Measurements from ENCODE around the gene SEC14L6. TPM values are rescaled to one million over a fixed set of nuclear protein-coding genes. Genes with fewer than 3 reads are reported as not detected.

Gene SEC14L6
- total RNA-seq, 1 experiment from 2014 or later = not detected

DNA sequence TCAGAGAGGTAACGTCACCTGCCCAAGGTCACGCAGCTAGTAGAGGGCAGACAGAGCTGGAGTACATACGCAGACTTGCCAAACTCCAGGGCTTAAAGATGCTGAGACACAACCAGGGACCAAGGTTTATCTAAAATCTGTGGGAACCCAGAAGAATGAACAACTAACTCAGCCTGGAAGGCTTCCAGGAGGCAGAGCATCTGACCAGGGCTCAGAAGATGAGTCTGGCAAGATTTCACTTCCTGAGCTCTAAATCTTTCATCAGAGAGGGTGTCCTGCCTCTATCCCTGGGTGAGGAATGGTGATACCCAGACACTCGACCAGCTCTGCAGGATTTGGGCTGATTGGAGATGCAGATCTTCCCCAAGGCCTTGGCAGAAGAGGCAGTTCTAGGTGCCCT is 18.8 kb upstream of the SEC14L6 start:
- Histone ChIP-seq H3K9me3 (ENCODE audit: control insufficient read depth, insufficient read depth, low read depth, low read length) (no peaks in the 10 kb centered on the region), H3K36me3 (ENCODE audit: control insufficient read depth, insufficient read depth, low read length) (no peaks in the 10 kb centered on the region), H3K27me3 (ENCODE audit: control insufficient read depth, insufficient read depth, low read length) (no peaks in the 10 kb centered on the region), H3K4me1 (ENCODE audit: control insufficient read depth, insufficient read depth, low read length) (no peaks in the 10 kb centered on the region; the same call in 1 of the 2 replicates), H3K4me3 (ENCODE audit: low read depth in 2 of 2, low read length in 2 of 2) (no peak overlapping the region), H3K27ac (ENCODE audit: low read length) (no peak overlapping the region)
- ChIA-PET POLR2A (no interaction called here), CTCF (no interaction called here)
- intact Hi-C loops (cut with micrococcal nuclease; ENCODE audit: unreplicated experiment) = no loop called here
- in situ Hi-C loops (cut with HindIII; ENCODE audit: low pct_unique_long_range_greater_than_20kb, low sequenced_read_pairs) = no loop called here
- no peak for ATAC-seq
- BruUV-seq (replicated peaks) = no TSS peak
- TF ChIP-seq, protein P1, sequence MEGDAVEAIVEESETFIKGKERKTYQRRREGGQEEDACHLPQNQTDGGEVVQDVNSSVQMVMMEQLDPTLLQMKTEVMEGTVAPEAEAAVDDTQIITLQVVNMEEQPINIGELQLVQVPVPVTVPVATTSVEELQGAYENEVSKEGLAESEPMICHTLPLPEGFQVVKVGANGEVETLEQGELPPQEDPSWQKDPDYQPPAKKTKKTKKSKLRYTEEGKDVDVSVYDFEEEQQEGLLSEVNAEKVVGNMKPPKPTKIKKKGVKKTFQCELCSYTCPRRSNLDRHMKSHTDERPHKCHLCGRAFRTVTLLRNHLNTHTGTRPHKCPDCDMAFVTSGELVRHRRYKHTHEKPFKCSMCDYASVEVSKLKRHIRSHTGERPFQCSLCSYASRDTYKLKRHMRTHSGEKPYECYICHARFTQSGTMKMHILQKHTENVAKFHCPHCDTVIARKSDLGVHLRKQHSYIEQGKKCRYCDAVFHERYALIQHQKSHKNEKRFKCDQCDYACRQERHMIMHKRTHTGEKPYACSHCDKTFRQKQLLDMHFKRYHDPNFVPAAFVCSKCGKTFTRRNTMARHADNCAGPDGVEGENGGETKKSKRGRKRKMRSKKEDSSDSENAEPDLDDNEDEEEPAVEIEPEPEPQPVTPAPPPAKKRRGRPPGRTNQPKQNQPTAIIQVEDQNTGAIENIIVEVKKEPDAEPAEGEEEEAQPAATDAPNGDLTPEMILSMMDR (IDR thresholded peaks at IDR 0.05) = no peak
- TF ChIP-seq SIN3A (IDR thresholded peaks at IDR 0.05; ENCODE audit: borderline replicate concordance, insufficient read depth, low read depth, low read length) (no peak), TCF7L2 (IDR thresholded peaks at IDR 0.05; ENCODE audit: low read depth, low read length) (no peak), POLR2AphosphoS5 (IDR thresholded peaks at IDR 0.05; ENCODE audit: low read depth, low read length) (no peak)
- TF ChIP-seq, protein P2, sequence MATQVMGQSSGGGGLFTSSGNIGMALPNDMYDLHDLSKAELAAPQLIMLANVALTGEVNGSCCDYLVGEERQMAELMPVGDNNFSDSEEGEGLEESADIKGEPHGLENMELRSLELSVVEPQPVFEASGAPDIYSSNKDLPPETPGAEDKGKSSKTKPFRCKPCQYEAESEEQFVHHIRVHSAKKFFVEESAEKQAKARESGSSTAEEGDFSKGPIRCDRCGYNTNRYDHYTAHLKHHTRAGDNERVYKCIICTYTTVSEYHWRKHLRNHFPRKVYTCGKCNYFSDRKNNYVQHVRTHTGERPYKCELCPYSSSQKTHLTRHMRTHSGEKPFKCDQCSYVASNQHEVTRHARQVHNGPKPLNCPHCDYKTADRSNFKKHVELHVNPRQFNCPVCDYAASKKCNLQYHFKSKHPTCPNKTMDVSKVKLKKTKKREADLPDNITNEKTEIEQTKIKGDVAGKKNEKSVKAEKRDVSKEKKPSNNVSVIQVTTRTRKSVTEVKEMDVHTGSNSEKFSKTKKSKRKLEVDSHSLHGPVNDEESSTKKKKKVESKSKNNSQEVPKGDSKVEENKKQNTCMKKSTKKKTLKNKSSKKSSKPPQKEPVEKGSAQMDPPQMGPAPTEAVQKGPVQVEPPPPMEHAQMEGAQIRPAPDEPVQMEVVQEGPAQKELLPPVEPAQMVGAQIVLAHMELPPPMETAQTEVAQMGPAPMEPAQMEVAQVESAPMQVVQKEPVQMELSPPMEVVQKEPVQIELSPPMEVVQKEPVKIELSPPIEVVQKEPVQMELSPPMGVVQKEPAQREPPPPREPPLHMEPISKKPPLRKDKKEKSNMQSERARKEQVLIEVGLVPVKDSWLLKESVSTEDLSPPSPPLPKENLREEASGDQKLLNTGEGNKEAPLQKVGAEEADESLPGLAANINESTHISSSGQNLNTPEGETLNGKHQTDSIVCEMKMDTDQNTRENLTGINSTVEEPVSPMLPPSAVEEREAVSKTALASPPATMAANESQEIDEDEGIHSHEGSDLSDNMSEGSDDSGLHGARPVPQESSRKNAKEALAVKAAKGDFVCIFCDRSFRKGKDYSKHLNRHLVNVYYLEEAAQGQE (IDR thresholded peaks at IDR 0.05; ENCODE audit: insufficient read depth in 1 of 2, low read depth in 2 of 2, low read length in 1 of 2) = no peak
- DNase-seq (ENCODE audit: low read depth, low spot score) = no peak

DNA sequence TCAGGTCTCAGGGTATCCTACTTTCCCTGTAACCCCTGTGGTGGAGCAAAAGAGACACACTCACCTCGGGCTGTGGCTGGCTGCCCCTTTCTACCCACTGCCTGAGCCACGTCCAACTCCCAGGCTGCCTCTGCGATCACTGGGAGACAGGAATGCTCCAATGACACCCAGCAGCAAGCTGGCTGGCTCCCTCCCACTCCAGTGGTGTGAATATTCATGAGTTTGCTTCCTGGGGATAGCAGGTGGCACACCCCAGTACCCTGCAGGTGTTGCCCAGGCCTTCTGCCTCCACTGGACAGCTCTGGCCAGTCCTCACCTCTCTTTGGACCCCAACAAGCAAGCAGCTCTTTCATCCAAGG is 18.2 kb upstream of the SEC14L6 start:
- H3K27ac ChIP-seq (ENCODE audit: low read length) = no peak overlapping the region
- DNase-seq (ENCODE audit: low read depth, low spot score) (no peak), ATAC-seq (no peak)
- no peaks in the 10 kb centered on the region for H3K36me3 ChIP-seq (ENCODE audit: control insufficient read depth, insufficient read depth, low read length)
- no TSS peak for BruUV-seq (replicated peaks)
- in situ Hi-C loops (cut with HindIII; ENCODE audit: low pct_unique_long_range_greater_than_20kb, low sequenced_read_pairs) = no loop called here
- H3K9me3 ChIP-seq (ENCODE audit: control insufficient read depth, insufficient read depth, low read depth, low read length) = no peaks in the 10 kb centered on the region
- POLR2A ChIA-PET = no interaction called here
- no peak overlapping the region for H3K4me3 ChIP-seq (ENCODE audit: low read depth in 2 of 2, low read length in 2 of 2)
- CTCF ChIA-PET = no interaction called here
- H3K4me1 ChIP-seq (ENCODE audit: control insufficient read depth, insufficient read depth, low read length) = no peaks in the 10 kb centered on the region; the same call in 1 of the 2 replicates
- no peak for TF ChIP-seq POLR2AphosphoS5 (IDR thresholded peaks at IDR 0.05; ENCODE audit: low read depth, low read length)
- no peak for TF ChIP-seq SIN3A (IDR thresholded peaks at IDR 0.05; ENCODE audit: borderline replicate concordance, insufficient read depth, low read depth, low read length)
- TF ChIP-seq, protein P2 (IDR thresholded peaks at IDR 0.05; ENCODE audit: insufficient read depth in 1 of 2, low read depth in 2 of 2, low read length in 1 of 2) = no peak
- no peak for TF ChIP-seq TCF7L2 (IDR thresholded peaks at IDR 0.05; ENCODE audit: low read depth, low read length)
- TF ChIP-seq, protein P1 (IDR thresholded peaks at IDR 0.05) = no peak
- H3K27me3 ChIP-seq (ENCODE audit: control insufficient read depth, insufficient read depth, low read length) = no peaks in the 10 kb centered on the region
- intact Hi-C loops (cut with micrococcal nuclease; ENCODE audit: unreplicated experiment) = no loop called here

All from Panc1 (cell line).